K562 (cell line): ENCODE measurements around the gene CELSR1. TPM values are rescaled to one million over a fixed set of nuclear protein-coding genes. Genes with fewer than 3 reads are reported as not detected.
A peak's percentile ranks its signal among the peaks of the same experiment; 100 is the strongest.

Source experiments
- CEBPB ChIP-seq: fragments of 450-650 bp; IDR thresholded peaks from 2 replicates; pipeline ENCODE4 v1.6.1; 2016; ENCODE audit warnings: missing genetic modification characterization, missing compliant biosample characterization
- CEBPG ChIP-seq, 3 experiments: fragments of 200-800 bp in 1 of 3; sonication (Bioruptor generic) in 1 of 3; sonication (generic) in 1 of 3; formaldehyde crosslinking in 1 of 3; IDR thresholded peaks in 2 of 3; conservative IDR thresholded peaks in 1 of 3; 2 replicates each; pipeline versions ENCODE4 v1.6.1 to v1.8.0; 2016 to 2022; ENCODE audit warnings: missing compliant biosample characterization in 2 of 3, missing genetic modification characterization in 2 of 3, mild to moderate bottlenecking in 1 of 3, missing genetic modification reagents in 1 of 3
- GABPA ChIP-seq: fragments of 200-800 bp; sonication (Bioruptor generic); conservative IDR thresholded peaks from 2 replicates; pipeline ENCODE4 v1.6.1; 2016; ENCODE audit warnings: low read depth, missing genetic modification characterization, missing compliant biosample characterization
- MEIS2 ChIP-seq: fragments of 450-650 bp; IDR thresholded peaks from 2 replicates; pipeline ENCODE4 v1.6.1; 2014; ENCODE audit warnings: mild to moderate bottlenecking; ENCODE audit not compliant: partially characterized antibody
- SAP30 ChIP-seq: fragments of 200-600 bp; sonication (generic); IDR thresholded peaks from 2 replicates; pipeline ENCODE4 v1.6.1; 2012; ENCODE audit warnings: borderline replicate concordance, low read depth, mild to moderate bottlenecking, moderate library complexity, low read length, control low read depth, inconsistent platforms; ENCODE audit not compliant: insufficient read depth, poor library complexity, severe bottlenecking
- TEAD2 ChIP-seq: fragments of 450-650 bp; IDR thresholded peaks from 2 replicates; pipeline ENCODE4 v1.6.1; 2016; ENCODE audit warnings: missing genetic modification characterization, control low read depth, missing compliant biosample characterization
- polyA plus RNA-seq, 8 experiments: library from polyadenylated mRNA; depleted of rRNA in 4 of 8; stranded (reverse) in 5 of 8; unstranded in 3 of 8; fragments of >200 nt; fragmentation: Nextera tagmentation in 2 of 8; fragmentation: Illumina TruSeq in 1 of 8; extraction: Ambion mirVana in 2 of 8; extraction: Trizol in 1 of 8; gene quantifications; 2 replicates each; pipeline versions ENCODE4 v1.2.1 to v1.2.3, GENCODE V29; 2011 to 2014; ENCODE audit warnings: inconsistent platforms in 1 of 8, missing spikeins in 1 of 8
- total RNA-seq, 7 experiments: library from RNA; depleted of rRNA in 6 of 7; stranded (reverse); fragments of >200 nt in 6 of 7; fragmentation: Illumina TruSeq in 2 of 7; extraction: Trizol in 2 of 7; gene quantifications; 2 replicates each; pipeline versions ENCODE4 v1.2.1 to v1.2.3, GENCODE V29; 2011 to 2021; ENCODE audit warnings: low replicate concordance in 1 of 7
- TF ChIP-seq, protein P1 (sequence below): fragments of 450-650 bp; IDR thresholded peaks from 2 replicates; pipeline ENCODE4 v1.6.1; 2018; ENCODE audit warnings: mild to moderate bottlenecking, low read depth; ENCODE audit not compliant: partially characterized antibody

Gene CELSR1
- total and polyA plus RNA-seq, 9 of the 15 experiments (the other 6 are each of a cell fraction or from before 2014, with no cell fraction given): under 0.01 to 0.09 TPM; not detected in 7

DNA sequence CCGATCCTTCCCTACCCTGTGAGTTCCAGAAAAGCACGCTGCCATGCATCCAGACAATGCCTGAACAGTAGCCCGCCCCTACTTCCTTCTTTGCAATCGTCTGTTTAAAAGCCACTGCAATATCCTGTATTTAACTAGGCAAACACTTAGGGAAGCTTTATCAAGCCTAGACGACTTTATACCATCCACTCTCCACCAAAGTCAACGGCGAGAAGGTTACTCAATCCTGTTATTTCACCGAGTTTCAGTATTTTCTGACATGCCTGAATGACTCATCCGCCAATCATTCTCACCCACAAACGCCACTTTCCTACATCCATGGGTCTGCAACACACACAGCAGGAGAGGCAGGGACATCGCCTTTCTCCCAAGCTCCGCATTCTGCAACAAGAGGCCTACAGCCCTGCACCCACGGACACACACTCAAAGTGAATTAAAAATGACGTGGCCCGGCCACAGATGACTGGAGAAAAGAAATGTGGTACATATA is 9.3 kb downstream of the CELSR1 start (continued):
- TF ChIP-seq TEAD2 (tag): no peak
- peak; percentile 64; the same call in 1 of the 2 replicates for TF ChIP-seq CEBPB (tag)
- TF ChIP-seq GABPA (tag): no peak
- peak; percentile 85 for TF ChIP-seq MEIS2
- peak; percentile 67; the same call in 1 of the 2 replicates for TF ChIP-seq CEBPG (CRISPR knock-in tag; IDR thresholded peaks at IDR 0.05)
- peak in 1 of 2 experiments; percentile 91; a peak in 2 of 4 replicates for TF ChIP-seq CEBPG (tag; conservative IDR thresholded peaks at IDR 0.05 in 1 of 2, IDR thresholded peaks at IDR 0.05 in 1 of 2)
- TF ChIP-seq SAP30: no peak
- TF ChIP-seq, protein P1, sequence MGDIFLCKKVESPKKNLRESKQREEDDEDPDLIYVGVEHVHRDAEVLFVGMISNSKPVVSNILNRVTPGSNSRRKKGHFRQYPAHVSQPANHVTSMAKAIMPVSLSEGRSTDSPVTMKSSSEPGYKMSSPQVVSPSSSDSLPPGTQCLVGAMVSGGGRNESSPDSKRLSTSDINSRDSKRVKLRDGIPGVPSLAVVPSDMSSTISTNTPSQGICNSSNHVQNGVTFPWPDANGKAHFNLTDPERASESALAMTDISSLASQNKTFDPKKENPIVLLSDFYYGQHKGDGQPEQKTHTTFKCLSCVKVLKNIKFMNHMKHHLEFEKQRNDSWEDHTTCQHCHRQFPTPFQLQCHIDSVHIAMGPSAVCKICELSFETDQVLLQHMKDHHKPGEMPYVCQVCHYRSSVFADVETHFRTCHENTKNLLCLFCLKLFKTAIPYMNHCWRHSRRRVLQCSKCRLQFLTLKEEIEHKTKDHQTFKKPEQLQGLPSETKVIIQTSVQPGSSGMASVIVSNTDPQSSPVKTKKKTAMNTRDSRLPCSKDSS: no peak
- TF ChIP-seq, all 486 proteins: peak for 17
